IMR-90 (cell line): ENCODE data around the gene UNC50. TPM values are rescaled to one million over a fixed set of nuclear protein-coding genes. Genes with fewer than 3 reads are reported as not detected.

Experiments used
- ATAC-seq: fragments of 200-7000 bp; cut with Tn5 transposase; 2 replicates; pipeline ENCODE4 v1.9.1; 2020; ENCODE audit warnings: low read depth, mild to moderate bottlenecking, moderate library complexity
- BruUV-seq: library from RNA; stranded (reverse); fragments of 400-500 nt; replicated peaks from 2 replicates; lab custom pipeline; 2021; lab: Mats Ljungman, UMichigan
- CTCF ChIA-PET: fragments of 300-600 bp; formaldehyde crosslinking; extraction: SDS; loops from one replicate; lab custom pipeline; 2021; ENCODE audit warnings: antibody characterized with exemption; lab: Yijun Ruan, JAX
- POLR2A ChIA-PET: fragments of 300-600 bp; sonication (Branson Sonifier 250); formaldehyde crosslinking; loops from one replicate; lab custom pipeline; 2022; ENCODE audit warnings: antibody characterized with exemption; ENCODE audit not compliant: unreplicated experiment; lab: Charles Lee
- DNase-seq: peaks from one replicate; pipeline ENCODE4 v3.0.0; 2013
- H2AFZ ChIP-seq: replicated peaks from 2 replicates; pipeline ENCODE3; 2013; ENCODE audit warnings: low read length, mild to moderate bottlenecking; ENCODE audit not compliant: poor library complexity
- H2AK5ac ChIP-seq: 2 replicates; pipeline ENCODE4 v1.6.1; 2013; ENCODE audit warnings: low read depth, low read length, inconsistent platforms
- H2AK9ac ChIP-seq: replicated peaks from 2 replicates; pipeline ENCODE3; 2013; ENCODE audit warnings: mild to moderate bottlenecking, low read depth, low read length, moderate library complexity; ENCODE audit not compliant: poor library complexity
- H2BK120ac ChIP-seq: 2 replicates; pipeline ENCODE4 v1.6.1; 2013; ENCODE audit warnings: low read depth, low read length, inconsistent platforms
- H2BK15ac ChIP-seq: 3 replicates; pipeline ENCODE4 v1.6.1; 2013; ENCODE audit warnings: low read depth, low read length, inconsistent platforms
- H2BK20ac ChIP-seq: 2 replicates; pipeline ENCODE4 v1.6.1; 2013; ENCODE audit warnings: low read depth, mild to moderate bottlenecking, inconsistent platforms, low read length, moderate library complexity
- H2BK5ac ChIP-seq: 2 replicates; pipeline ENCODE4 v1.6.1; 2013; ENCODE audit warnings: mild to moderate bottlenecking, low read depth, low read length, inconsistent platforms; ENCODE audit not compliant: poor library complexity, severe bottlenecking
- H3K14ac ChIP-seq: replicated peaks from 2 replicates; pipeline ENCODE4 v1.6.1; 2013; ENCODE audit warnings: low read depth, low read length, inconsistent platforms
- H3K18ac ChIP-seq: 2 replicates; pipeline ENCODE4 v1.6.1; 2013; ENCODE audit warnings: low read depth, low read length, control low read depth
- H3K23ac ChIP-seq: 2 replicates; pipeline ENCODE4 v1.6.1; 2013; ENCODE audit warnings: low read depth, low read length, inconsistent platforms
- H3K27ac ChIP-seq: 2 replicates; pipeline ENCODE4 v1.5.1; 2013; ENCODE audit warnings: mild to moderate bottlenecking, control low read depth, low read length; ENCODE audit not compliant: insufficient read depth
- H3K27me3 ChIP-seq: 2 replicates; pipeline ENCODE4 v1.6.1; 2013; ENCODE audit warnings: low read length; ENCODE audit not compliant: control insufficient read depth, insufficient read depth
- H3K36me3 ChIP-seq: 2 replicates; pipeline ENCODE4 v1.6.1; 2013; ENCODE audit warnings: low read length, mixed read lengths; ENCODE audit not compliant: control insufficient read depth, insufficient read depth
- H3K4ac ChIP-seq: 2 replicates; pipeline ENCODE4 v1.6.1; 2013; ENCODE audit warnings: low read depth, low read length, inconsistent platforms
- H3K4me1 ChIP-seq: 2 replicates; pipeline ENCODE4 v1.6.1; 2013; ENCODE audit warnings: low read length, mixed read lengths; ENCODE audit not compliant: control insufficient read depth, insufficient read depth
- H3K4me2 ChIP-seq: 2 replicates; pipeline ENCODE4 v1.6.1; 2013; ENCODE audit warnings: low read depth, mild to moderate bottlenecking, control low read depth, low read length, moderate library complexity
- H3K4me3 ChIP-seq: 2 replicates; pipeline ENCODE4 v1.5.1; 2013; ENCODE audit warnings: low read depth, mild to moderate bottlenecking, control low read depth, low read length, moderate library complexity; ENCODE audit not compliant: insufficient read depth
- H3K56ac ChIP-seq: 2 replicates; pipeline ENCODE4 v1.6.1; 2013; ENCODE audit warnings: low read length, inconsistent platforms; ENCODE audit not compliant: insufficient read depth; ENCODE audit errors: extremely low read depth
- H3K79me1 ChIP-seq, 2 experiments: 2 replicates each; pipeline ENCODE4 v1.6.1; 2013; ENCODE audit warnings: low read length in 2 of 2, inconsistent platforms in 1 of 2, low read depth in 1 of 2
- H3K9ac ChIP-seq: 2 replicates; pipeline ENCODE4 v1.6.1; 2013; ENCODE audit warnings: low read depth, low read length, control low read depth
- H3K9me1 ChIP-seq: 2 replicates; pipeline ENCODE4 v1.6.1; 2013; ENCODE audit warnings: low read length, inconsistent platforms; ENCODE audit not compliant: insufficient read depth
- H3K9me3 ChIP-seq: 2 replicates; pipeline ENCODE4 v1.6.1; 2013; ENCODE audit warnings: low read length; ENCODE audit not compliant: control insufficient read depth, insufficient read depth
- H4K20me1 ChIP-seq: 2 replicates; pipeline ENCODE4 v1.6.1; 2013; ENCODE audit warnings: low read length, inconsistent platforms; ENCODE audit not compliant: insufficient read depth
- H4K5ac ChIP-seq: 2 replicates; pipeline ENCODE4 v1.6.1; 2013; ENCODE audit warnings: mild to moderate bottlenecking, low read depth, low read length, control low read depth
- H4K8ac ChIP-seq, 2 experiments: 2 replicates each; pipeline ENCODE4 v1.6.1; 2013; ENCODE audit warnings: low read depth in 2 of 2, low read length in 2 of 2, control low read depth in 1 of 2, inconsistent platforms in 1 of 2
- H4K91ac ChIP-seq: 2 replicates; pipeline ENCODE4 v1.6.1; 2013; ENCODE audit warnings: low read depth, low read length, inconsistent platforms; ENCODE audit not compliant: insufficient read depth
- CEBPB ChIP-seq: IDR thresholded peaks from 2 replicates; pipeline ENCODE4 v1.6.1; 2012; ENCODE audit warnings: low read depth, low read length, improper control_type of control experiment
- CTCF ChIP-seq: conservative IDR thresholded peaks from 2 replicates; pipeline ENCODE4 v1.5.1; 2012; ENCODE audit warnings: mild to moderate bottlenecking, low read depth, low read length, improper control_type of control experiment
- MAFK ChIP-seq: IDR thresholded peaks from 2 replicates; pipeline ENCODE4 v1.6.1; 2012; ENCODE audit warnings: low read depth, low read length, improper control_type of control experiment
- MAZ ChIP-seq: IDR thresholded peaks from 2 replicates; pipeline ENCODE4 v1.6.1; 2012; ENCODE audit warnings: low read depth, mild to moderate bottlenecking, low read length, improper control_type of control experiment, moderate library complexity, borderline replicate concordance
- MXI1 ChIP-seq: IDR thresholded peaks from 2 replicates; pipeline ENCODE4 v1.6.1; 2012; ENCODE audit warnings: low read depth, mild to moderate bottlenecking, low read length, moderate library complexity, borderline replicate concordance
- NFE2L2 ChIP-seq: fragments of 150-350 bp; IDR thresholded peaks from 2 replicates; pipeline ENCODE4 v1.6.1; 2016; ENCODE audit warnings: low read depth, mild to moderate bottlenecking, low read length
- RFX5 ChIP-seq: IDR thresholded peaks from 2 replicates; pipeline ENCODE4 v1.8.0; 2012; ENCODE audit warnings: low read depth, mild to moderate bottlenecking, low read length, moderate library complexity
- WGBS, 2 experiments: methylation state at CpG; one replicate each; pipeline versions ENCODE4 v1.1.5 to v1.1.7; 2013; ENCODE audit warnings: missing lambda C conversion rate in 2 of 2; ENCODE audit not compliant: insufficient read length in 1 of 2; ENCODE audit errors: extremely low coverage in 2 of 2; 5-methylcytosine and 5-hydroxymethylcytosine counted together
- dilution Hi-C: fragments of 300-500 bp; cut with HindIII; formaldehyde crosslinking; loops from one replicate; pipeline ENCODE4 v1.14.3; 2018; ENCODE audit warnings: low sequenced_read_pairs; ENCODE audit not compliant: unreplicated experiment
- in situ Hi-C: fragments of 300-500 bp; cut with MboI; formaldehyde crosslinking; loops from 3 replicates; pipeline ENCODE4 v1.14.3; 2019; ENCODE audit warnings: low sequenced_read_pairs, inconsistent platforms, mixed read lengths
- intact Hi-C: fragments of 100-400 bp; cut with micrococcal nuclease; formaldehyde crosslinking; loops from 2 replicates; pipeline ENCODE4 v1.10.0; 2022
- polyA plus RNA-seq, 3 experiments: library from polyadenylated mRNA; depleted of rRNA; stranded (reverse); fragments of >200 nt; gene quantifications; 2 replicates each; pipeline ENCODE4 v1.2.3, GENCODE V29; 2012; ENCODE audit warnings: low replicate concordance in 1 of 3
- total RNA-seq: library from RNA; depleted of rRNA; stranded (reverse); fragments of >200 nt; gene quantifications from 2 replicates; pipeline ENCODE4 v1.2.3, GENCODE V29; 2012; rRNA removed

The UNC50 gene
- total and polyA plus RNA-seq, 2 of the 4 experiments (the other 2 are of a cell fraction), result 18.3 to 34.1 TPM

- dilution Hi-C loops (no loop called here), intact Hi-C loops (no loop called here), in situ Hi-C loops (no loop called here)
- Histone ChIP-seq H2BK120ac (no peak overlapping the region), H3K79me1 (no peaks in the 10 kb centered on the region), H3K4me3 (no peak overlapping the region), H3K9me1 (no peaks in the 10 kb centered on the region), H3K4me1 (no peaks in the 10 kb centered on the region), H2AK9ac (no peak overlapping the region), H2BK20ac (no peak overlapping the region), H2AK5ac (no peak overlapping the region), H3K36me3 (no peaks in the 10 kb centered on the region), H3K18ac (no peak overlapping the region), H2BK15ac (no peak overlapping the region), H2AFZ (no peak overlapping the region), H3K56ac (no peak overlapping the region), H3K27ac (no peak overlapping the region), H3K23ac (no peak overlapping the region), H2BK5ac (no peak overlapping the region), H3K4ac (no peak overlapping the region), H3K27me3 (peaks cover 2% of the 10 kb centered on the region; the same call in 1 of the 2 replicates), H4K20me1 (no peaks in the 10 kb centered on the region), H3K14ac (no peak overlapping the region), H4K5ac (no peak overlapping the region), H4K91ac (no peak overlapping the region), H3K9ac (no peak overlapping the region), H3K4me2 (no peak overlapping the region), H4K8ac (no peak overlapping the region), H3K9me3 (no peaks in the 10 kb centered on the region)
- ChIA-PET POLR2A (no interaction called here), CTCF (no interaction called here)
- no peak for DNase-seq
- TF ChIP-seq MXI1 (no peak), CEBPB (no peak), MAZ (no peak), CTCF (no peak), RFX5 (no peak), NFE2L2 (no peak), MAFK (no peak)
- no peak for ATAC-seq
- no TSS peak for BruUV-seq
- 47% methylated on average over 2 of the region's 3 CpGs; no CpG with 5 or more reads in 1 of the 2 experiments for WGBS, 2 experiments
Observed at GRCh38 chr2:98665677-98666076, 57.3 kb downstream of the UNC50 start.

Other genes with a start within 250 kb of the UNC50 start
- gene INPP4A, start 163.7 kb upstream of the UNC50 start, total RNA-seq, result 22.8 and 27.1 TPM in 2 replicates
- 14.5 and 16.5 TPM in 2 replicates for gene INPP4A, start 163.7 kb upstream of the UNC50 start, polyA plus RNA-seq (2012; rRNA removed)
- 8.4 and 16.4 TPM in 2 replicates for gene COA5, start 77 bp upstream of the UNC50 start, total RNA-seq
- 10.1 and 14.2 TPM in 2 replicates for gene COA5, start 77 bp upstream of the UNC50 start, polyA plus RNA-seq (2012; rRNA removed)
- gene MGAT4A, start 122.5 kb downstream of the UNC50 start, total RNA-seq, result under 0.01 TPM in 2 replicates
- not detected in 2 replicates for gene MGAT4A, start 122.5 kb downstream of the UNC50 start, polyA plus RNA-seq (2012; rRNA removed)